Measurements from ENCODE around the gene SYNC.
"Not testable (repeated sequence)": the region's sequence is repeated elsewhere in the genome, so short reads cannot be mapped to it uniquely, and the experiment has no call there.

The SYNC gene

GRCh38 chr1:32642292-32642827, 60.2 kb downstream of the SYNC start:
- DNase-seq (ENCODE audit: low read depth, low spot score): not testable (repeated sequence)

- DNase-seq (ENCODE audit: low read depth, low spot score): no peak
These were observed 63.0 kb downstream of the SYNC start for GRCh38 chr1:32639489-32640075.

GRCh38 chr1:32636914-32637645, 65.5 kb downstream of the SYNC start:
- DNase-seq (ENCODE audit: low read depth, low spot score): no peak

- DNase-seq (ENCODE audit: low read depth, low spot score): no peak
These were observed 66.9 kb downstream of the SYNC start for GRCh38 chr1:32635508-32636277.

- no peak for DNase-seq (ENCODE audit: low read depth, low spot score)
These were observed 69.7 kb downstream of the SYNC start for GRCh38 chr1:32632829-32633228.

- DNase-seq (ENCODE audit: low read depth, low spot score): not testable (repeated sequence)
These were observed 72.4 kb downstream of the SYNC start for GRCh38 chr1:32630173-32630572.

Data from activated CD4-positive, CD25-positive, alpha-beta regulatory T cell treated with anti-CD3 and anti-CD28 coated beads, Interleukin-2, amount 50 U/mL, for 16 hours (primary cell).